ENCODE results near the gene BFSP2. TPM values are rescaled to one million over a fixed set of nuclear protein-coding genes. Genes with fewer than 3 reads are reported as not detected.

Gene BFSP2
- total and polyA plus RNA-seq, 2 of the 4 experiments (the other 2 are of a cell fraction) = not detected

DNA sequence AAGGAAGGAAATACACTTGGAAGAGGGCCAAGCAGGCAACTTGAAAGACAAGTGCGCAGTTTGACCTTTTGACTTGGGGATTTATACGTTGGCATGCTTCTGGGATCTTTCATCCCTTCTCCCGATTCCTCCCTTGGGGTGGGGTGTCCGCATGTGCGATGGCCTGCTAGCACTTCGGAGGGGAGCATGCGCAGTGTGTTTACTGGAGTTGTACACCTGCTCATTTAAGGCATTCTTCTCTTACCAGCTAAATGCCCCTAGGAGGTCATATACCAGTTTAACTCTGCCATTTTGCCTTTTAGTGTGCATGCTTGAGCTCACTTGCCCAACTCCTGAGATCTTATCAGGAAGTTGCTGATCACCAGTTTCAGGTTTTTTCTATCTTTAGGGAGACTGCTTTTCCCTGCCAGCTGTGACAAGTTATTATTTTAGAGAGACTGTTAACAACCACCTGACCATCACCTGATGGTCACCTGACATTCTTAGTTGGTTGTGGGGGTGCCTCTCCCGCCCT, 63.5 kb downstream of the BFSP2 start:
- Histone ChIP-seq H4K8ac (ENCODE audit: low read depth in 2 of 2, low read length in 2 of 2) (no peak overlapping the region), H2BK5ac (ENCODE audit: low read depth, low read length, poor library complexity, severe bottlenecking) (no peak overlapping the region), H4K5ac (ENCODE audit: low read depth, low read length) (no peak overlapping the region), H3K9ac (ENCODE audit: low read depth, low read length) (no peak overlapping the region), H3K14ac (replicated peaks; ENCODE audit: low read depth, low read length) (no peak overlapping the region), H3K4me2 (ENCODE audit: low read depth, low read length) (no peak overlapping the region), H2AK9ac (replicated peaks; ENCODE audit: low read depth, low read length, poor library complexity) (no peak overlapping the region), H3K18ac (ENCODE audit: low read depth, low read length) (no peak overlapping the region), H2AFZ (replicated peaks; ENCODE audit: low read length, poor library complexity) (no peak overlapping the region), H3K9me3 (ENCODE audit: control insufficient read depth, insufficient read depth, low read length) (no peaks in the 10 kb centered on the region), H3K27ac (ENCODE audit: insufficient read depth, low read length) (no peak overlapping the region), H3K23ac (ENCODE audit: low read depth, low read length) (0 out of 2 replicates have a peak overlapping the region, but pooled peaks have one; percentile 14), H2AK5ac (ENCODE audit: low read depth, low read length) (no peak overlapping the region), H3K36me3 (ENCODE audit: control insufficient read depth, insufficient read depth, low read length) (no peaks in the 10 kb centered on the region), H3K4me3 (ENCODE audit: insufficient read depth, low read depth, low read length) (no peak overlapping the region), H3K9me1 (ENCODE audit: insufficient read depth, low read length) (no peaks in the 10 kb centered on the region), H4K91ac (ENCODE audit: insufficient read depth, low read depth, low read length) (no peak overlapping the region), H3K27me3 (ENCODE audit: control insufficient read depth, insufficient read depth, low read length) (0 out of 2 replicates have a peak, but pooled peaks cover 2% of the 10 kb centered on the region), H3K56ac (ENCODE audit: extremely low read depth, insufficient read depth, low read length) (no peak overlapping the region), H2BK120ac (ENCODE audit: low read depth, low read length) (no peak overlapping the region), H3K4ac (ENCODE audit: low read depth, low read length) (no peak overlapping the region), H4K20me1 (ENCODE audit: insufficient read depth, low read length) (no peaks in the 10 kb centered on the region), H2BK20ac (ENCODE audit: low read depth, low read length) (no peak overlapping the region), H3K4me1 (ENCODE audit: control insufficient read depth, insufficient read depth, low read length) (no peaks in the 10 kb centered on the region), H3K79me1 (ENCODE audit: low read depth in 1 of 2, low read length in 2 of 2) (no peaks in the 10 kb centered on the region), H2BK15ac (ENCODE audit: low read depth, low read length) (no peak overlapping the region)
- in situ Hi-C loops (cut with MboI; ENCODE audit: low sequenced_read_pairs) (loop anchor here (25.0 kb wide), 1 partner anchor 349 kb away; the partner anchor contains the start of gene SRPRB), intact Hi-C loops (cut with micrococcal nuclease) (no loop called here), dilution Hi-C loops (cut with HindIII; ENCODE audit: low sequenced_read_pairs, unreplicated experiment) (no loop called here)
- no CpG with 5 or more reads among the region's 8 CpGs for WGBS, 2 experiments (ENCODE audit: extremely low coverage in 2 of 2, insufficient read length in 1 of 2)
- ATAC-seq (ENCODE audit: low read depth) = no peak
- POLR2A ChIA-PET (ENCODE audit: unreplicated experiment) = no interaction called here
- DNase-seq = no peak
- BruUV-seq (replicated peaks) = no TSS peak
- no peak for TF ChIP-seq MAFK (IDR thresholded peaks at IDR 0.05; ENCODE audit: low read depth, low read length)
- CTCF ChIA-PET = interaction anchor here (1.2 kb wide), 1 partner anchor 41 kb away, joined by 3 read pairs; no protein-coding TSS in a partner anchor
